ENCODE data around the gene SNRPB2.

The SNRPB2 gene

GRCh38 chr20:16732506-16733152 lies 2.8 kb downstream of the SNRPB2 start:
- H3K36me3 ChIP-seq (ENCODE audit: control insufficient read depth, insufficient read depth, low read length), result peaks cover 13% of the 10 kb centered on the region
- DNase-seq (ENCODE audit: extremely low read depth, insufficient read length), result no peak

GRCh38 chr20:16740365-16741072 lies 10.7 kb downstream of the SNRPB2 start:
- H3K4me3 ChIP-seq (replicated peaks; ENCODE audit: low read depth, low read length), result no peak overlapping the region
- H3K27me3 ChIP-seq (replicated peaks; ENCODE audit: control insufficient read depth, insufficient read depth, low read length), result no peaks in the 10 kb centered on the region
- peaks cover 2% of the 10 kb centered on the region for H3K36me3 ChIP-seq (ENCODE audit: control insufficient read depth, insufficient read depth, low read length)
- no peak for DNase-seq (ENCODE audit: extremely low read depth, insufficient read length)
- no peak for TF ChIP-seq CTCF (IDR thresholded peaks at IDR 0.05; ENCODE audit: insufficient read depth, low read length, poor library complexity, severe bottlenecking)

More at GRCh38 chr20:16732506-16733152, 2.8 kb downstream of the SNRPB2 start:
- Histone ChIP-seq H3K4me3 (replicated peaks; ENCODE audit: low read depth, low read length) (no peak overlapping the region), H3K27me3 (replicated peaks; ENCODE audit: control insufficient read depth, insufficient read depth, low read length) (no peaks in the 10 kb centered on the region)
- TF ChIP-seq CTCF (IDR thresholded peaks at IDR 0.05; ENCODE audit: insufficient read depth, low read length, poor library complexity, severe bottlenecking), result no peak

GRCh38 chr20:16744178-16744807 lies 14.5 kb downstream of the SNRPB2 start:
- Histone ChIP-seq H3K27me3 (replicated peaks; ENCODE audit: control insufficient read depth, insufficient read depth, low read length) (no peaks in the 10 kb centered on the region), H3K36me3 (ENCODE audit: control insufficient read depth, insufficient read depth, low read length) (peaks cover 1% of the 10 kb centered on the region), H3K4me3 (replicated peaks; ENCODE audit: low read depth, low read length) (no peak overlapping the region)
- no peak for TF ChIP-seq CTCF (IDR thresholded peaks at IDR 0.05; ENCODE audit: insufficient read depth, low read length, poor library complexity, severe bottlenecking)
- DNase-seq (ENCODE audit: extremely low read depth, insufficient read length), result no peak

- Histone ChIP-seq H3K36me3 (ENCODE audit: control insufficient read depth, insufficient read depth, low read length) (peaks cover 1% of the 10 kb centered on the region), H3K27me3 (replicated peaks; ENCODE audit: control insufficient read depth, insufficient read depth, low read length) (no peaks in the 10 kb centered on the region), H3K4me3 (replicated peaks; ENCODE audit: low read depth, low read length) (no peak overlapping the region)
- DNase-seq (ENCODE audit: extremely low read depth, insufficient read length), result no peak
- no peak for TF ChIP-seq CTCF (IDR thresholded peaks at IDR 0.05; ENCODE audit: insufficient read depth, low read length, poor library complexity, severe bottlenecking)
These were observed 15.4 kb downstream of the SNRPB2 start for GRCh38 chr20:16745204-16745603.

GRCh38 chr20:16747291-16747811 lies 17.5 kb downstream of the SNRPB2 start:
- H3K27me3 ChIP-seq (replicated peaks; ENCODE audit: control insufficient read depth, insufficient read depth, low read length), result no peaks in the 10 kb centered on the region
- no peak for TF ChIP-seq CTCF (IDR thresholded peaks at IDR 0.05; ENCODE audit: insufficient read depth, low read length, poor library complexity, severe bottlenecking)
- H3K4me3 ChIP-seq (replicated peaks; ENCODE audit: low read depth, low read length), result no peak overlapping the region
- no peak for DNase-seq (ENCODE audit: extremely low read depth, insufficient read length)
- H3K36me3 ChIP-seq (ENCODE audit: control insufficient read depth, insufficient read depth, low read length), result no peaks in the 10 kb centered on the region

Data from GM06990 (cell line).